Neural progenitor cell (in vitro differentiated cells): Measurements from ENCODE around the gene ZNF592. TPM values are rescaled to one million over a fixed set of nuclear protein-coding genes. Genes with fewer than 3 reads are reported as not detected.

ENCODE experiments used
- DNase-seq: peaks from one replicate; pipeline ENCODE4 v3.0.0-alpha.2; 2016; ENCODE audit warnings: low spot score
- H2AFZ ChIP-seq: fragments of 200-600 bp; sonication (generic); replicated peaks from 2 replicates; pipeline ENCODE4 v1.6.1; 2016; ENCODE audit warnings: antibody characterized with exemption
- H3F3A ChIP-seq: fragments of 200-600 bp; sonication (generic); 2 replicates; pipeline ENCODE4 v1.6.1; 2016; ENCODE audit warnings: antibody characterized with exemption, low read depth
- H3K27ac ChIP-seq: fragments of 200-600 bp; sonication (generic); 2 replicates; pipeline ENCODE4 v1.5.1; 2016; ENCODE audit warnings: mild to moderate bottlenecking
- H3K27me3 ChIP-seq: fragments of 200-600 bp; sonication (generic); 2 replicates; pipeline ENCODE4 v1.6.1; 2016; ENCODE audit warnings: mild to moderate bottlenecking, moderate library complexity
- H3K36me3 ChIP-seq: fragments of 200-600 bp; sonication (generic); 2 replicates; pipeline ENCODE4 v1.5.1; 2016
- H3K4me1 ChIP-seq: fragments of 200-600 bp; sonication (generic); 2 replicates; pipeline ENCODE4 v1.6.1; 2016; ENCODE audit warnings: mixed run types
- H3K4me2 ChIP-seq: fragments of 200-600 bp; sonication (generic); 2 replicates; pipeline ENCODE4 v1.6.1; 2016
- H3K4me3 ChIP-seq: fragments of 200-600 bp; sonication (generic); 2 replicates; pipeline ENCODE4 v1.5.1; 2016
- H3K79me2 ChIP-seq: fragments of 200-600 bp; sonication (generic); 2 replicates; pipeline ENCODE4 v1.6.1; 2016; ENCODE audit warnings: low read depth
- H3K9ac ChIP-seq: fragments of 200-600 bp; sonication (generic); 2 replicates; pipeline ENCODE4 v1.6.1; 2016
- H3K9me3 ChIP-seq: fragments of 200-600 bp; sonication (generic); 2 replicates; pipeline ENCODE4 v1.5.1; 2016; ENCODE audit warnings: low read depth
- H4K20me1 ChIP-seq: fragments of 200-600 bp; sonication (generic); 2 replicates; pipeline ENCODE4 v1.6.1; 2016; ENCODE audit warnings: low read depth
- H3K27ac Mint-ChIP-seq: 3 replicates; pipeline ENCODE4 v1.8.0; 2021; ENCODE audit warnings: mixed read lengths
- H3K27me3 Mint-ChIP-seq: 2 replicates; pipeline ENCODE4 v1.8.0; 2022; ENCODE audit warnings: low read depth, mild to moderate bottlenecking, inconsistent platforms, moderate library complexity, mixed read lengths; ENCODE audit not compliant: insufficient read depth
- H3K36me3 Mint-ChIP-seq: 3 replicates; pipeline ENCODE4 v1.8.0; 2021; ENCODE audit warnings: mixed read lengths
- H3K4me1 Mint-ChIP-seq: 3 replicates; pipeline ENCODE4 v1.8.0; 2021; ENCODE audit warnings: mixed read lengths
- H3K4me3 Mint-ChIP-seq: 3 replicates; pipeline ENCODE4 v1.8.0; 2021; ENCODE audit warnings: mild to moderate bottlenecking, moderate library complexity, mixed read lengths
- H3K9me3 Mint-ChIP-seq: 3 replicates; pipeline ENCODE4 v1.8.0; 2020; ENCODE audit warnings: mixed read lengths
- EZH2 ChIP-seq: fragments of 200-600 bp; sonication (generic); IDR thresholded peaks from 2 replicates; pipeline ENCODE4 v1.6.1; 2017; ENCODE audit warnings: antibody characterized with exemption, mild to moderate bottlenecking, moderate library complexity
- EZH2phosphoT487 ChIP-seq: fragments of 200-600 bp; sonication (generic); IDR thresholded peaks from 2 replicates; pipeline ENCODE4 v1.6.1; 2017; ENCODE audit warnings: antibody characterized with exemption
- small RNA-seq: library from RNA; depleted of rRNA; stranded (forward); fragments of <200 nt; gene quantifications from one replicate; pipeline ENCODE3, GENCODE V24; 2015
- total RNA-seq: library from RNA; depleted of rRNA; stranded (reverse); fragments of >200 nt; gene quantifications from 2 replicates; pipeline ENCODE4 v1.2.3, GENCODE V29; 2015; ENCODE audit warnings: low replicate concordance
- TF ChIP-seq, protein P1 (sequence below): fragments of 200-600 bp; sonication (generic); IDR thresholded peaks from 2 replicates; pipeline ENCODE4 v1.5.1; 2017; ENCODE audit warnings: antibody characterized with exemption, mild to moderate bottlenecking

The ZNF592 gene
- total RNA-seq, 1 donor from 2014 or later = 5.8 TPM

DNA sequence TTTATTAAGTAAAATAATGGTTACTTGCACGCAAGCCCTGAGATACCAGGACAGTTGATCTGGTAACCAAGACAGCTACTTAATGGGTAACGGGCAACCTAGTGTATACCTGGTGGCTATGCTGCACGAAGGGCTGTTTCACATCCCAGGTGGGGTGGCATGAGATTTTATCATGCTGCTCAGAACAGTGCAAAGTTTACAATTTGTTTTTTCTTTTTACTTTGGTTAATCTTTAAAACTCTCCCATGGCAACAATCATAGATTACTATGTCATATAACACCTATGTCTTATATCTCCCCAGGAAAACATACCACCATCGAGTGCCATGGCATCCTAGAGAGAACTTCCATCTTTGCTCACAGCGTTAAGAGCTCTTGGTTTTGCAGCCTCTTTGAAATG, 103.8 kb downstream of the ZNF592 start:
- no peak for TF ChIP-seq EZH2phosphoT487
- TF ChIP-seq, protein P1, sequence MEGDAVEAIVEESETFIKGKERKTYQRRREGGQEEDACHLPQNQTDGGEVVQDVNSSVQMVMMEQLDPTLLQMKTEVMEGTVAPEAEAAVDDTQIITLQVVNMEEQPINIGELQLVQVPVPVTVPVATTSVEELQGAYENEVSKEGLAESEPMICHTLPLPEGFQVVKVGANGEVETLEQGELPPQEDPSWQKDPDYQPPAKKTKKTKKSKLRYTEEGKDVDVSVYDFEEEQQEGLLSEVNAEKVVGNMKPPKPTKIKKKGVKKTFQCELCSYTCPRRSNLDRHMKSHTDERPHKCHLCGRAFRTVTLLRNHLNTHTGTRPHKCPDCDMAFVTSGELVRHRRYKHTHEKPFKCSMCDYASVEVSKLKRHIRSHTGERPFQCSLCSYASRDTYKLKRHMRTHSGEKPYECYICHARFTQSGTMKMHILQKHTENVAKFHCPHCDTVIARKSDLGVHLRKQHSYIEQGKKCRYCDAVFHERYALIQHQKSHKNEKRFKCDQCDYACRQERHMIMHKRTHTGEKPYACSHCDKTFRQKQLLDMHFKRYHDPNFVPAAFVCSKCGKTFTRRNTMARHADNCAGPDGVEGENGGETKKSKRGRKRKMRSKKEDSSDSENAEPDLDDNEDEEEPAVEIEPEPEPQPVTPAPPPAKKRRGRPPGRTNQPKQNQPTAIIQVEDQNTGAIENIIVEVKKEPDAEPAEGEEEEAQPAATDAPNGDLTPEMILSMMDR = no peak
- no peak for TF ChIP-seq EZH2
- H3K9ac ChIP-seq = no peak overlapping the region
- H3K9me3 ChIP-seq = no peaks in the 10 kb centered on the region
- no peak overlapping the region for H3K4me3 ChIP-seq
- no peak for DNase-seq
- no peaks in the 10 kb centered on the region for H3F3A ChIP-seq
- H4K20me1 ChIP-seq = no peaks in the 10 kb centered on the region
- no peaks in the 10 kb centered on the region for H3K27me3 Mint-ChIP-seq
- no peaks in the 10 kb centered on the region for H3K36me3 Mint-ChIP-seq
- no peak overlapping the region for H2AFZ ChIP-seq
- H3K27me3 ChIP-seq = no peaks in the 10 kb centered on the region
- no peaks in the 10 kb centered on the region for H3K4me1 Mint-ChIP-seq
- peaks cover 4% of the 10 kb centered on the region for H3K9me3 Mint-ChIP-seq
- H3K79me2 ChIP-seq = no peaks in the 10 kb centered on the region
- no peak overlapping the region for H3K4me3 Mint-ChIP-seq
- H3K27ac Mint-ChIP-seq = no peak overlapping the region
- no peaks in the 10 kb centered on the region for H3K4me1 ChIP-seq
- H3K4me2 ChIP-seq = no peak overlapping the region
- H3K27ac ChIP-seq = no peak overlapping the region
- no peaks in the 10 kb centered on the region for H3K36me3 ChIP-seq

DNA sequence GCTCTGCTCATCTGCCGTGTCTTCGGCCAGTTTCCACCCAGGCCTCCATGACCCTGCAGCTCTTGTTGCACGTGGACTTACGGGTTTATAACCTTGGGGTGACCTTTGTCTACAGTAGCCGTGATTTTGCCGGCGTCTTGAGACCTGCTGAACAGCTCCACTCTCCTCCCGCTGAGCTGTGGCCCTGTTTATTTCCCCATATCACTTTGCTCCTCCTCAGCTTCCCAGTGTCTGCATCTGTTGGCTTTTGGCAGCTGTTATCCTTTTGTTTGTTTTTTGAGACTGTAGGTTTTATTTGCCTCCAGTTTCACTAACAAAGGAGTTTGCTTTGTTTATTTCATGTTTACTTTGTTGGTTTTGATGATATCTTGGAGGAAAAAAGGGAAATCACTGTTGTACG, 106.7 kb downstream of the ZNF592 start:
- Histone ChIP-seq H3K36me3 (no peaks in the 10 kb centered on the region), H3K9ac (no peak overlapping the region), H2AFZ (no peak overlapping the region), H4K20me1 (no peaks in the 10 kb centered on the region), H3K4me1 (no peaks in the 10 kb centered on the region), H3K79me2 (no peaks in the 10 kb centered on the region), H3K4me2 (no peak overlapping the region), H3K9me3 (no peaks in the 10 kb centered on the region), H3K4me3 (no peak overlapping the region), H3F3A (no peaks in the 10 kb centered on the region), H3K27ac (no peak overlapping the region), H3K27me3 (no peaks in the 10 kb centered on the region)
- no peak for DNase-seq
- H3K27me3 Mint-ChIP-seq = peaks cover 2% of the 10 kb centered on the region
- H3K4me1 Mint-ChIP-seq = no peaks in the 10 kb centered on the region
- TF ChIP-seq EZH2 (no peak), EZH2phosphoT487 (no peak)
- TF ChIP-seq, protein P1 = no peak
- no peak overlapping the region for H3K4me3 Mint-ChIP-seq
- H3K27ac Mint-ChIP-seq = no peak overlapping the region
- no peaks in the 10 kb centered on the region for H3K9me3 Mint-ChIP-seq
- no peaks in the 10 kb centered on the region for H3K36me3 Mint-ChIP-seq

DNA sequence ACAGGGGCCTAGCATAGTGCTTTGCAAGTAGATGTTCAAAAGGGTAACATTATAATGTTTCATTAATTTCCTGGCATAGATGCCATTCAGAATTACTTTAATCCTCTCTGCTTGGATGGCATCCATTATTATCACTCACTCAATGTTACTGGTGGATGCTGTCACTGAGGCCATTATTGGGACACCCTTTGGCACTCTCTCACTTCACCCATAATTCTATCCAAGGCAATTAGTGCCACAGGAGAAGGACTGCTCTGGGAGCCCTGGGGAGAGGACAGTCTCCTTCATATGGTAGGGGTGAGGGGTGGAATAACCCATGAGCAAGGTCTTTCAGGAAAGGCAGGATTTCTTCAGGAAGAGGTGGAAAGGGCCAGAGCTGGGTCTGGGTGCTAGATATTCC, 107.4 kb downstream of the ZNF592 start:
- TF ChIP-seq, protein P1 = no peak
- TF ChIP-seq EZH2 = no peak
- Histone ChIP-seq H3K27ac (no peak overlapping the region), H3F3A (no peaks in the 10 kb centered on the region), H4K20me1 (no peaks in the 10 kb centered on the region), H3K27me3 (no peaks in the 10 kb centered on the region), H2AFZ (no peak overlapping the region), H3K4me3 (no peak overlapping the region), H3K9ac (no peak overlapping the region), H3K9me3 (no peaks in the 10 kb centered on the region), H3K36me3 (no peaks in the 10 kb centered on the region), H3K79me2 (no peaks in the 10 kb centered on the region), H3K4me2 (no peak overlapping the region), H3K4me1 (no peaks in the 10 kb centered on the region)
- Mint-ChIP-seq H3K27me3 (peaks cover 2% of the 10 kb centered on the region), H3K4me3 (no peak overlapping the region), H3K4me1 (no peaks in the 10 kb centered on the region), H3K27ac (no peak overlapping the region), H3K36me3 (no peaks in the 10 kb centered on the region), H3K9me3 (no peaks in the 10 kb centered on the region)
- DNase-seq = no peak

Small RNA genes within 50 kb of the gene (small RNA-seq; reads per million reads assigned to genes)
- not detected for gene RF00402

Other genes with a start within 250 kb of the ZNF592 start
- gene ZSCAN2, start 147.6 kb upstream of the ZNF592 start, total RNA-seq = 6.7 and 14.2 TPM in 2 replicates
- gene WDR73, start 94.3 kb upstream of the ZNF592 start, total RNA-seq = 37.4 and 46.8 TPM in 2 replicates
- gene NMB, start 90.4 kb upstream of the ZNF592 start, total RNA-seq = 0.24 and 3.7 TPM in 2 replicates
- 402 and 589 TPM in 2 replicates for gene SEC11A, start 32.5 kb upstream of the ZNF592 start, total RNA-seq
- gene ALPK3, start 68.8 kb downstream of the ZNF592 start, total RNA-seq = 5.4 and 9.5 TPM in 2 replicates
- not detected in 2 replicates for gene SLC28A1, start 136.1 kb downstream of the ZNF592 start, total RNA-seq
- 9.0 and 11.4 TPM in 2 replicates for gene PDE8A, start 233.3 kb downstream of the ZNF592 start, total RNA-seq